MM.1S (cell line): ENCODE results near the gene CHCHD6.

ENCODE experiments used
- DNase-seq: peaks from one replicate; pipeline ENCODE4 v3.0.0-alpha.2; 2015
- H2AFZ ChIP-seq: fragments of 300-600 bp; sonication (generic); 2 replicates; pipeline ENCODE4 v1.6.0; 2016; ENCODE audit warnings: antibody characterized with exemption, low read length
- H3F3A ChIP-seq: fragments of 300-600 bp; sonication (generic); 2 replicates; pipeline ENCODE4 v1.6.1; 2016; ENCODE audit warnings: mild to moderate bottlenecking, antibody characterized with exemption, low read length, moderate library complexity, mixed read lengths; ENCODE audit not compliant: insufficient read depth
- H3K27ac ChIP-seq: fragments of 300-600 bp; sonication (generic); 2 replicates; pipeline ENCODE4 v1.5.1; 2016; ENCODE audit warnings: mild to moderate bottlenecking, low read length
- H3K27me3 ChIP-seq: fragments of 300-600 bp; sonication (generic); replicated peaks from 2 replicates; pipeline ENCODE4 v1.6.0; 2016; ENCODE audit warnings: low read length; ENCODE audit not compliant: insufficient read depth
- H3K36me3 ChIP-seq: fragments of 300-600 bp; sonication (generic); replicated peaks from 2 replicates; pipeline ENCODE4 v1.6.1; 2016; ENCODE audit warnings: mild to moderate bottlenecking, low read length, mixed read lengths; ENCODE audit not compliant: insufficient read depth
- H3K4me1 ChIP-seq: fragments of 300-600 bp; sonication (generic); 2 replicates; pipeline ENCODE4 v1.6.1; 2016; ENCODE audit warnings: low read length, mixed read lengths
- H3K4me2 ChIP-seq: fragments of 300-600 bp; sonication (generic); 2 replicates; pipeline ENCODE4 v1.6.0; 2016; ENCODE audit warnings: low read depth, low read length
- H3K4me3 ChIP-seq: fragments of 300-600 bp; sonication (generic); 2 replicates; pipeline ENCODE4 v1.5.1; 2016; ENCODE audit warnings: low read length, mixed read lengths
- H3K79me2 ChIP-seq: fragments of 300-600 bp; sonication (generic); 2 replicates; pipeline ENCODE4 v1.6.1; 2016; ENCODE audit warnings: mixed run types, low read length, mixed read lengths
- H3K9ac ChIP-seq: fragments of 300-600 bp; sonication (generic); 2 replicates; pipeline ENCODE4 v1.6.1; 2016; ENCODE audit warnings: low read length, mixed read lengths
- H3K9me2 ChIP-seq: fragments of 300-600 bp; sonication (generic); replicated peaks from 2 replicates; pipeline ENCODE4 v1.6.1; 2016; ENCODE audit warnings: mild to moderate bottlenecking, low read length, mixed read lengths; ENCODE audit not compliant: insufficient read depth
- H3K9me3 ChIP-seq: fragments of 300-600 bp; sonication (generic); replicated peaks from 2 replicates; pipeline ENCODE4 v1.6.1; 2016; ENCODE audit warnings: mild to moderate bottlenecking, low read length, mixed read lengths; ENCODE audit not compliant: insufficient read depth
- H4K20me1 ChIP-seq: fragments of 300-600 bp; sonication (generic); 2 replicates; pipeline ENCODE4 v1.6.1; 2016; ENCODE audit warnings: mild to moderate bottlenecking, low read length, moderate library complexity, mixed read lengths; ENCODE audit not compliant: insufficient read depth
- EZH2 ChIP-seq: fragments of 300-600 bp; sonication (generic); optimal IDR thresholded peaks from 2 replicates; pipeline ENCODE3; 2017; ENCODE audit warnings: low read depth, mild to moderate bottlenecking, antibody characterized with exemption, low read length, mixed read lengths
- EZH2phosphoT487 ChIP-seq: fragments of 300-600 bp; sonication (generic); IDR thresholded peaks from 2 replicates; pipeline ENCODE4 v1.6.1; 2018; ENCODE audit warnings: antibody characterized with exemption, low read length
- TF ChIP-seq, protein P1 (sequence below): fragments of 300-600 bp; sonication (generic); IDR thresholded peaks from 2 replicates; pipeline ENCODE4 v1.5.1; 2016; ENCODE audit warnings: antibody characterized with exemption, low read length, mixed read lengths

Gene CHCHD6

DNA sequence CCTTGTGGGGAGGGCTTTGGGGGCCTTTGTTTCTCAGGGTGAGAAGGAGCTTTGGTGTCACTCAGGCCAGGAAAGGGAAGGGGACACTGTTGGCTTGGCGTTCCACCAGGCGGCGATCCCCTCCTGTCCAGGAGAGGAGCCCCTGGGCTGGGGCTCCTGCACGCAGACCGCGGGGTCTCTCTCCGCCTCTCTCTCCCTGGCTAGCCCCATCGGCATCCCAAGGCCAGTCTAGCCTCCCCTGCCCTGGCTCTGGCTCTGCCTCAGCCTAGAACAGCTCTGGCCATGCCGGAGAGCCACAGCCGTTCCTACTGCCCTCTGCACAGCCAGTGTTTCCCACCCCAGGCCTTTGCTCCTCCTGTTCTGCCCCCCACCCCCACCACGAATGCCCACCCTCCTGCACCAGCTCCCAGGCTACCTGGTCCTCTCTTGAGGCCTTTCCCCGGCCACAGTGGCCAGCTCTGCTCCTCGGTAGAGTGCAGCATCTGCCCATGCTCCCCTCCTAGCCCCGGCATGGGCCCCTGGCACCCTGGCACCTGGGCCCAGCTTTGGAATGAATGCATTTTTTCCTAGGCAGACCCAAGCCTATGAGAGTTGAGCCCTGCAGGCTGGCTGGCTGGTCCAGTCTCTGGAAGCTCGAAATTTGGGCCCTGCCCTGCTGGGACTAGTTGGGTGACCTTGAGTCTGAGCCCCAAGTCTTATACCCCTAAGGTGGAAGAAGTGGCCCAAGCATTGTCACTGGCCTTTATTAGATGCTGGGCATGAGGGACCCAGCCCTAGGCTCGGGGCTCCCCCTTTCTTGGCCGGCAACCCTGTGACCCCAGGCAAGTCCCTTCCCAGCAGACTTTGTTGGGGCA, 281.3 kb downstream of the CHCHD6 start:
- H4K20me1 ChIP-seq = no peaks in the 10 kb centered on the region
- H3K36me3 ChIP-seq = no peaks in the 10 kb centered on the region
- H3K79me2 ChIP-seq = peaks cover 28% of the 10 kb centered on the region
- H3K4me1 ChIP-seq = no peaks in the 10 kb centered on the region; the same call in 1 of the 2 replicates
- TF ChIP-seq EZH2phosphoT487 (no peak), EZH2 (no peak)
- TF ChIP-seq, protein P1, sequence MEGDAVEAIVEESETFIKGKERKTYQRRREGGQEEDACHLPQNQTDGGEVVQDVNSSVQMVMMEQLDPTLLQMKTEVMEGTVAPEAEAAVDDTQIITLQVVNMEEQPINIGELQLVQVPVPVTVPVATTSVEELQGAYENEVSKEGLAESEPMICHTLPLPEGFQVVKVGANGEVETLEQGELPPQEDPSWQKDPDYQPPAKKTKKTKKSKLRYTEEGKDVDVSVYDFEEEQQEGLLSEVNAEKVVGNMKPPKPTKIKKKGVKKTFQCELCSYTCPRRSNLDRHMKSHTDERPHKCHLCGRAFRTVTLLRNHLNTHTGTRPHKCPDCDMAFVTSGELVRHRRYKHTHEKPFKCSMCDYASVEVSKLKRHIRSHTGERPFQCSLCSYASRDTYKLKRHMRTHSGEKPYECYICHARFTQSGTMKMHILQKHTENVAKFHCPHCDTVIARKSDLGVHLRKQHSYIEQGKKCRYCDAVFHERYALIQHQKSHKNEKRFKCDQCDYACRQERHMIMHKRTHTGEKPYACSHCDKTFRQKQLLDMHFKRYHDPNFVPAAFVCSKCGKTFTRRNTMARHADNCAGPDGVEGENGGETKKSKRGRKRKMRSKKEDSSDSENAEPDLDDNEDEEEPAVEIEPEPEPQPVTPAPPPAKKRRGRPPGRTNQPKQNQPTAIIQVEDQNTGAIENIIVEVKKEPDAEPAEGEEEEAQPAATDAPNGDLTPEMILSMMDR = no peak
- no peaks in the 10 kb centered on the region for H3F3A ChIP-seq
- H3K9me2 ChIP-seq = no peaks in the 10 kb centered on the region
- no peak for DNase-seq
- no peak overlapping the region for H3K4me2 ChIP-seq
- H3K9me3 ChIP-seq = no peaks in the 10 kb centered on the region
- H3K27me3 ChIP-seq = no peaks in the 10 kb centered on the region
- H3K27ac ChIP-seq = no peak overlapping the region
- H2AFZ ChIP-seq = no peak overlapping the region
- H3K9ac ChIP-seq = no peak overlapping the region
- H3K4me3 ChIP-seq = no peak overlapping the region

DNA sequence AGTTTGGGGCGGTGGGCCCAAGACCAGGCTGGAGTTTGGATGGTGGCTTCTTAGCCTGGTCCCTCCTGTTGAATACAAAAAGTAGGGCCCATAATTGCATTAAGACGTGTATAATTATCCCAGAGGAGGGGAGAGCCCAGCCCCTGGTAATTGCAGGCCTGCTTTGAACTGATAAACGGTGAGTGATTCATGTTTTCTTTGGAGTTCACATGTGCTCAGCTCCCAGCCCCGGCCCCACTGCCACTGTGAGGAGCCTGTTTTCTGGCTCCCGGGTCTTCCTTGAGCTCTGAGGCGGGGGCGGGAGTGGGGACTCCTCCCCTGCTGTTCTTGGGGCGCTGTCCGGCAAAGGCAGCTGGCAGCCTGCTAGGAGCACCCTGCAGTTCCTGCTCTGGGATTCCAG, 282.0 kb downstream of the CHCHD6 start:
- no peak overlapping the region for H3K4me2 ChIP-seq
- no peak overlapping the region for H3K4me3 ChIP-seq
- peaks cover 28% of the 10 kb centered on the region for H3K79me2 ChIP-seq

DNA sequence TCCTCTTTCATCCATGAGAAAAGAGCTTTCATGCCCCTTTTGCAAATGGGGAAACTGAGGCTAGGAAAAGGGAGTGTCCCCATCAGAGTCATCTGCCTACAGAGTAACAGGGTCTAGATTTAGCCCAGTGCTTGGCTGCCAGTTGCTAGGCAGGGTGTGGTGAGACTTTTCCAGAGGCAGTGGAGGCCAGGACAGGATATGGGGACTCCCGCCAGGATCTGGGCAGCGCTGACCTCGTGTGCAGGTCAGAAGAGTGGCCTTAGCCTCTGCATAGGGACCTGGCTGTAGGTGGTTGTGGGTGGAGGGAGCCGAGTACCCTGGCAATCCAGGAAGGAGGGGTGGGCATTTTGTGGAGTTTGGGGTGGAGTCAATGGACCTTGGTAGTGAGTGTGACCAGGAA, 283.1 kb downstream of the CHCHD6 start:
- H3K4me1 ChIP-seq = no peaks in the 10 kb centered on the region
- no peaks in the 10 kb centered on the region for H3K27me3 ChIP-seq
- peaks cover 28% of the 10 kb centered on the region for H3K79me2 ChIP-seq
- H3K9ac ChIP-seq = no peak overlapping the region
- TF ChIP-seq EZH2phosphoT487 (no peak), EZH2 (no peak)
- TF ChIP-seq, protein P1 = no peak
- H3K4me3 ChIP-seq = no peak overlapping the region
- H3K9me2 ChIP-seq = no peaks in the 10 kb centered on the region
- H3F3A ChIP-seq = no peaks in the 10 kb centered on the region
- no peaks in the 10 kb centered on the region for H3K9me3 ChIP-seq
- H4K20me1 ChIP-seq = no peaks in the 10 kb centered on the region
- no peak overlapping the region for H2AFZ ChIP-seq
- DNase-seq = no peak
- no peak overlapping the region for H3K27ac ChIP-seq
- H3K4me2 ChIP-seq = no peak overlapping the region
- H3K36me3 ChIP-seq = no peaks in the 10 kb centered on the region

More for the DNA sequence above, 282.0 kb downstream of the CHCHD6 start:
- no peaks in the 10 kb centered on the region for H3K36me3 ChIP-seq
- no peaks in the 10 kb centered on the region for H4K20me1 ChIP-seq
- no peak overlapping the region for H3K27ac ChIP-seq
- no peaks in the 10 kb centered on the region for H3K27me3 ChIP-seq
- no peak overlapping the region for H2AFZ ChIP-seq
- H3K9ac ChIP-seq = no peak overlapping the region
- H3K4me1 ChIP-seq = no peaks in the 10 kb centered on the region; the same call in 1 of the 2 replicates
- no peaks in the 10 kb centered on the region for H3K9me3 ChIP-seq
- H3F3A ChIP-seq = no peaks in the 10 kb centered on the region
- TF ChIP-seq EZH2 (no peak), EZH2phosphoT487 (no peak)
- TF ChIP-seq, protein P1 = no peak
- no peak for DNase-seq
- no peaks in the 10 kb centered on the region for H3K9me2 ChIP-seq
